PC-9 (cell line): ENCODE measurements around the gene ATP10B.

Experiments
- EZH2 ChIP-seq: fragments of 200-600 bp; sonication (generic); IDR thresholded peaks from 2 replicates; pipeline ENCODE4 v1.8.0; 2017; ENCODE audit warnings: antibody characterized with exemption, low read depth
- TF ChIP-seq, protein P1 (sequence below): fragments of 200-600 bp; sonication (generic); conservative IDR thresholded peaks from 2 replicates; pipeline ENCODE4 v1.6.1; 2017; ENCODE audit warnings: mixed run types, antibody characterized with exemption, mild to moderate bottlenecking, moderate library complexity

DNA sequence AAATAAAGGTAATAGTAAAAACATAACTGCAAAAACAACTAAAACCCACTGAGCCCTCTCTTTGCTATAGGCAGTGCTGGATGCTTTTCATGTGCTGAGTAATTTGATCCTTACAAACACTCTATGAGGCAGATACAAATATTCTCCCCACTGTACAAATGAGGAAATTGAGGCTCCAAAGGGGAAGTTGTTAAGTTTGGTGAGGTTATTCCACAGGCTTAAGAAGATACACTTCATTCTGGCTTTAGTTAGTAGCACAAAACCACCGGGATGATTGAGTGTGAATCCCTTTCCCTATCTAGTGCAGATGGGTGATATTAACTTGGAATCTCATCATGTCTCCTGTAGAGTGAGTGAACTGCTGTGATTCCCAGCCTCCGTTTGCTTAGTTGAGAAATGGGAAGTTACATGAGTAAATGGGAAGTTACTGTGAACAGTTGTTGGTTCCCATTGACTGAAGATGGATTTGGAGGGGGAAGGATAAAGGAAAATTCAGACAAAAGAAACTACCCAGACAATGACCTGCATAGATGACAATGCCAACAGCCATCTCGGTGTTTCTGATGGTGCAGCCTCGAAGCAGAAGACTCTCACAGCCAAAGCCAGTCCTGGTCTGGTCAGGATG lies 208.3 kb downstream of the ATP10B start:
- TF ChIP-seq, protein P1, sequence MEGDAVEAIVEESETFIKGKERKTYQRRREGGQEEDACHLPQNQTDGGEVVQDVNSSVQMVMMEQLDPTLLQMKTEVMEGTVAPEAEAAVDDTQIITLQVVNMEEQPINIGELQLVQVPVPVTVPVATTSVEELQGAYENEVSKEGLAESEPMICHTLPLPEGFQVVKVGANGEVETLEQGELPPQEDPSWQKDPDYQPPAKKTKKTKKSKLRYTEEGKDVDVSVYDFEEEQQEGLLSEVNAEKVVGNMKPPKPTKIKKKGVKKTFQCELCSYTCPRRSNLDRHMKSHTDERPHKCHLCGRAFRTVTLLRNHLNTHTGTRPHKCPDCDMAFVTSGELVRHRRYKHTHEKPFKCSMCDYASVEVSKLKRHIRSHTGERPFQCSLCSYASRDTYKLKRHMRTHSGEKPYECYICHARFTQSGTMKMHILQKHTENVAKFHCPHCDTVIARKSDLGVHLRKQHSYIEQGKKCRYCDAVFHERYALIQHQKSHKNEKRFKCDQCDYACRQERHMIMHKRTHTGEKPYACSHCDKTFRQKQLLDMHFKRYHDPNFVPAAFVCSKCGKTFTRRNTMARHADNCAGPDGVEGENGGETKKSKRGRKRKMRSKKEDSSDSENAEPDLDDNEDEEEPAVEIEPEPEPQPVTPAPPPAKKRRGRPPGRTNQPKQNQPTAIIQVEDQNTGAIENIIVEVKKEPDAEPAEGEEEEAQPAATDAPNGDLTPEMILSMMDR, result no peak
- no peak for TF ChIP-seq EZH2
